BLaER1 treated with 17β-estradiol and CSF1 and Interleukin-3, amounts not matched to agents 10 nM and 100 nM (cell line): ENCODE measurements around the gene CMPK1.
"Not testable (repeated sequence)": the region's sequence is repeated elsewhere in the genome, so short reads cannot be mapped to it uniquely, and the experiment has no call there.

Experiments used
- H3K27ac ChIP-seq, 11 experiments: shearing (Covaris generic); formaldehyde crosslinking; 2 replicates each; pipeline ENCODE4 v1.8.1; 2022
- H3K27me3 ChIP-seq, 11 experiments: shearing (Covaris generic); formaldehyde crosslinking; 2 replicates each; pipeline ENCODE4 v1.8.1; 2022
- H3K36me3 ChIP-seq, 11 experiments: shearing (Covaris generic); formaldehyde crosslinking; 2 replicates each; pipeline ENCODE4 v1.8.1; 2022
- H3K4me1 ChIP-seq, 10 experiments: shearing (Covaris generic); formaldehyde crosslinking; 2 replicates each; pipeline ENCODE4 v1.8.1; 2022
- H3K4me2 ChIP-seq, 11 experiments: shearing (Covaris generic); formaldehyde crosslinking; 2 replicates each; pipeline ENCODE4 v1.8.1; 2022
- H3K4me3 ChIP-seq, 10 experiments: shearing (Covaris generic); formaldehyde crosslinking; 2 replicates each; pipeline ENCODE4 v1.8.1; 2022
- H3K9ac ChIP-seq, 11 experiments: shearing (Covaris generic); formaldehyde crosslinking; 2 replicates each; pipeline ENCODE4 v1.8.1; 2022
- H3K9me3 ChIP-seq, 11 experiments: shearing (Covaris generic); formaldehyde crosslinking; replicated peaks in 1 of 11; 2 replicates each; pipeline ENCODE4 v1.8.1; 2022
- H4K20me1 ChIP-seq, 11 experiments: shearing (Covaris generic); formaldehyde crosslinking; 2 replicates each; pipeline ENCODE4 v1.8.1; 2022
- Cebpa-rat ChIP-seq, 11 experiments: shearing (Covaris generic); IDR thresholded peaks; 2 replicates each; pipeline ENCODE4 v1.8.1; 2022

Gene CMPK1

GRCh38 chr1:47333578-47333921, at the start of gene CMPK1:
Gene CMPK1 (plus strand): TSS chr1:47333790. CDS start chr1:47333946, 156 bp downstream.
- peak within 1 kb of the TSS; percentile 74 to 94 (median 80) for H3K4me3 ChIP-seq
- no peaks in the 10 kb centered on the region for H3K27me3 ChIP-seq
- H4K20me1 ChIP-seq: peaks cover 12 to 39% (median 34%) of the 10 kb centered on the region in 11 experiments; a peak in 19 of 22 replicates
- peak within 1 kb of the TSS; percentile 92 to 98 (median 95) for H3K9ac ChIP-seq
- peaks cover 36 to 53% (median 46%) of the 10 kb centered on the region in 10 experiments for H3K4me1 ChIP-seq
- peak within 1 kb of the TSS; percentile 90 to 98 (median 93) for H3K27ac ChIP-seq
- H3K36me3 ChIP-seq: peaks cover 0 to 11% (median 5%) of the 10 kb centered on the region in 11 experiments; a peak in 7 of 22 replicates
- TF ChIP-seq Cebpa-rat (IDR thresholded peaks at IDR 0.05): no peak
- no peaks in the 10 kb centered on the region for H3K9me3 ChIP-seq
- peak within 1 kb of the TSS; percentile 80 to 94 (median 90) for H3K4me2 ChIP-seq

- not testable (repeated sequence) for H3K4me2 ChIP-seq, H3K4me3 ChIP-seq, H3K27ac ChIP-seq, H4K20me1 ChIP-seq, H3K27me3 ChIP-seq, H3K9ac ChIP-seq, H3K9me3 ChIP-seq, H3K4me1 ChIP-seq
- peaks cover 19 to 94% (median 88%) of the 10 kb centered on the region in 11 experiments; a peak in 21 of 22 replicates for H3K36me3 ChIP-seq
Measured at GRCh38 chr1:47288116-47288515, 45.5 kb upstream of the CMPK1 start.

GRCh38 chr1:47294863-47295262, 38.7 kb upstream of the CMPK1 start:
- H3K36me3 ChIP-seq: peaks cover 19 to 100% (median 95%) of the 10 kb centered on the region in 11 experiments; a peak in 20 of 22 replicates
- H3K4me3 ChIP-seq, H3K9ac ChIP-seq, H4K20me1 ChIP-seq, H3K4me2 ChIP-seq, H3K9me3 ChIP-seq, H3K27me3 ChIP-seq, H3K4me1 ChIP-seq, H3K27ac ChIP-seq: not testable (repeated sequence)

- no peak overlapping the region for H3K27ac ChIP-seq
- no peak overlapping the region for H3K4me3 ChIP-seq
- H3K36me3 ChIP-seq: peaks cover 23 to 100% (median 97%) of the 10 kb centered on the region in 11 experiments; a peak in 21 of 22 replicates
- no peak overlapping the region for H3K4me2 ChIP-seq
- no peaks in the 10 kb centered on the region for H3K9me3 ChIP-seq
- no peaks in the 10 kb centered on the region; a peak in 1 of 22 replicates for H4K20me1 ChIP-seq
- H3K27me3 ChIP-seq: no peaks in the 10 kb centered on the region
- no peak overlapping the region for H3K9ac ChIP-seq
- peaks cover 0 to 9% (median 0%) of the 10 kb centered on the region in 10 experiments; a peak in 4 of 20 replicates for H3K4me1 ChIP-seq
- no peak for TF ChIP-seq Cebpa-rat (IDR thresholded peaks at IDR 0.05)
Measured at GRCh38 chr1:47295579-47295978, 38.0 kb upstream of the CMPK1 start.

GRCh38 chr1:47298025-47298699, 35.4 kb upstream of the CMPK1 start:
- no peaks in the 10 kb centered on the region for H3K9me3 ChIP-seq
- peaks cover 25 to 100% (median 98%) of the 10 kb centered on the region in 11 experiments for H3K36me3 ChIP-seq
- H3K27me3 ChIP-seq: no peaks in the 10 kb centered on the region
- no peak overlapping the region for H3K9ac ChIP-seq
- peaks cover 0 to 2% (median 0%) of the 10 kb centered on the region in 11 experiments; a peak in 2 of 22 replicates for H4K20me1 ChIP-seq
- H3K4me2 ChIP-seq: peak overlapping the region in 2 of 11 experiments; percentile 4 to 39; a peak in 2 of 22 replicates
- H3K4me3 ChIP-seq: no peak overlapping the region
- H3K4me1 ChIP-seq: peaks cover 0 to 9% (median 0%) of the 10 kb centered on the region in 10 experiments; a peak in 4 of 20 replicates
- H3K27ac ChIP-seq: no peak overlapping the region
- no peak for TF ChIP-seq Cebpa-rat (IDR thresholded peaks at IDR 0.05)

- H3K36me3 ChIP-seq: peaks cover 28 to 100% (median 96%) of the 10 kb centered on the region in 11 experiments
Measured at GRCh38 chr1:47302472-47302871, 31.1 kb upstream of the CMPK1 start.

GRCh38 chr1:47309427-47309826, 24.2 kb upstream of the CMPK1 start:
- Histone ChIP-seq H3K4me1 (peaks cover 13 to 21% (median 18%) of the 10 kb centered on the region in 10 experiments), H3K36me3 (peaks cover under 1 to 79% (median 66%) of the 10 kb centered on the region in 11 experiments; a peak in 19 of 22 replicates), H3K9me3 (no peaks in the 10 kb centered on the region), H3K9ac (no peak overlapping the region), H3K4me3 (no peak overlapping the region), H4K20me1 (peaks cover 0 to 15% (median 0%) of the 10 kb centered on the region in 11 experiments; a peak in 2 of 22 replicates), H3K27ac (no peak overlapping the region), H3K4me2 (no peak overlapping the region), H3K27me3 (no peaks in the 10 kb centered on the region)
- no peak for TF ChIP-seq Cebpa-rat (IDR thresholded peaks at IDR 0.05)

More at GRCh38 chr1:47302472-47302871, 31.1 kb upstream of the CMPK1 start:
- Histone ChIP-seq H3K27me3 (no peaks in the 10 kb centered on the region), H4K20me1 (peaks cover 0 to 8% (median 0%) of the 10 kb centered on the region in 11 experiments; a peak in 4 of 22 replicates), H3K4me1 (peaks cover 0 to 9% (median 0%) of the 10 kb centered on the region in 10 experiments; a peak in 4 of 20 replicates), H3K4me2 (no peak overlapping the region), H3K27ac (no peak overlapping the region), H3K9me3 (no peaks in the 10 kb centered on the region), H3K4me3 (no peak overlapping the region), H3K9ac (no peak overlapping the region)
- no peak for TF ChIP-seq Cebpa-rat (IDR thresholded peaks at IDR 0.05)

- Histone ChIP-seq H3K36me3 (peaks cover 0 to 35% (median 25%) of the 10 kb centered on the region in 11 experiments; a peak in 19 of 22 replicates), H3K4me1 (peaks cover 13 to 21% (median 18%) of the 10 kb centered on the region in 10 experiments), H3K27me3 (no peaks in the 10 kb centered on the region), H3K4me2 (peak within 1 kb of the TSS; percentile 75 to 95 (median 90)), H3K4me3 (peak within 1 kb of the TSS; percentile 67 to 86 (median 77)), H3K9me3 (no peaks in the 10 kb centered on the region), H3K9ac (peak within 1 kb of the TSS; percentile 77 to 91 (median 83)), H4K20me1 (peaks cover 0 to 15% (median 0%) of the 10 kb centered on the region in 11 experiments; a peak in 1 of 22 replicates), H3K27ac (peak within 1 kb of the TSS; percentile 76 to 92 (median 83))
- TF ChIP-seq Cebpa-rat (IDR thresholded peaks at IDR 0.05): no peak
Measured at GRCh38 chr1:47313915-47314664, 19.5 kb upstream of the CMPK1 start, which contains the start of gene STIL. Gene STIL (minus strand): TSS chr1:47314147. CDS start chr1:47310319, 3,828 bp downstream.

GRCh38 chr1:47317841-47318240, 15.7 kb upstream of the CMPK1 start:
- Histone ChIP-seq H3K9ac (no peak overlapping the region), H3K4me3 (no peak overlapping the region)

GRCh38 chr1:47319968-47320367, 13.6 kb upstream of the CMPK1 start:
- not testable (repeated sequence) for H3K4me3 ChIP-seq, H3K9ac ChIP-seq, H4K20me1 ChIP-seq, H3K27ac ChIP-seq, H3K27me3 ChIP-seq, H3K36me3 ChIP-seq, H3K9me3 ChIP-seq, H3K4me2 ChIP-seq
- H3K4me1 ChIP-seq: peaks cover 8 to 15% (median 12%) of the 10 kb centered on the region in 10 experiments; a peak in 17 of 20 replicates

More at GRCh38 chr1:47317841-47318240, 15.7 kb upstream of the CMPK1 start:
- no peaks in the 10 kb centered on the region for H4K20me1 ChIP-seq
- no peaks in the 10 kb centered on the region for H3K9me3 ChIP-seq
- H3K4me2 ChIP-seq: no peak overlapping the region
- H3K36me3 ChIP-seq: no peaks in the 10 kb centered on the region
- no peak for TF ChIP-seq Cebpa-rat (IDR thresholded peaks at IDR 0.05)
- H3K4me1 ChIP-seq: peaks cover 2 to 7% (median 4%) of the 10 kb centered on the region in 10 experiments; a peak in 19 of 20 replicates
- no peak overlapping the region for H3K27ac ChIP-seq
- H3K27me3 ChIP-seq: no peaks in the 10 kb centered on the region
